ENCODE results near the gene SLC2A13.

SLC2A13 gene

GRCh38 chr12:39886106-39886505 is 219.8 kb downstream of the SLC2A13 start:
- no peak for TF ChIP-seq CEBPB (IDR thresholded peaks at IDR 0.05)
- TF ChIP-seq NFIC (IDR thresholded peaks at IDR 0.05) = no peak
- no peak for TF ChIP-seq FOXM1 (IDR thresholded peaks at IDR 0.05; ENCODE audit: borderline replicate concordance, low read depth)
- no peak for TF ChIP-seq TEAD4 (IDR thresholded peaks at IDR 0.05)
- no peak for TF ChIP-seq EP300 (IDR thresholded peaks at IDR 0.05; ENCODE audit: borderline replicate concordance)
- no peak for TF ChIP-seq USF1 (IDR thresholded peaks at IDR 0.05)
- no peak for TF ChIP-seq TCF12 (IDR thresholded peaks at IDR 0.05; ENCODE audit: low read depth)
- no peak for TF ChIP-seq CREB1 (IDR thresholded peaks at IDR 0.05; ENCODE audit: low read depth)
- no peak for TF ChIP-seq EGR1 (IDR thresholded peaks at IDR 0.05)
- TF ChIP-seq ZBTB7A (IDR thresholded peaks at IDR 0.05; ENCODE audit: low read depth) = no peak
- TF ChIP-seq REST (IDR thresholded peaks at IDR 0.05; ENCODE audit: low read depth) = no peak
- TF ChIP-seq YY1 (IDR thresholded peaks at IDR 0.05; ENCODE audit: low read depth) = no peak
- no peak for TF ChIP-seq MAX (IDR thresholded peaks at IDR 0.05)

- no peak for TF ChIP-seq RAD21 (IDR thresholded peaks at IDR 0.05; ENCODE audit: low read depth)
Observed at GRCh38 chr12:39884616-39885125, 221.2 kb downstream of the SLC2A13 start.

- TF ChIP-seq TAF1 (IDR thresholded peaks at IDR 0.05; ENCODE audit: low read depth) (no peak), ZBTB7A (IDR thresholded peaks at IDR 0.05; ENCODE audit: low read depth) (no peak), FOXM1 (IDR thresholded peaks at IDR 0.05; ENCODE audit: borderline replicate concordance, low read depth) (no peak), MAX (IDR thresholded peaks at IDR 0.05) (no peak), CEBPB (IDR thresholded peaks at IDR 0.05) (no peak), RAD21 (IDR thresholded peaks at IDR 0.05; ENCODE audit: low read depth) (no peak), USF1 (IDR thresholded peaks at IDR 0.05) (no peak), CREB1 (IDR thresholded peaks at IDR 0.05; ENCODE audit: low read depth) (no peak), TCF12 (IDR thresholded peaks at IDR 0.05; ENCODE audit: low read depth) (no peak), REST (IDR thresholded peaks at IDR 0.05; ENCODE audit: low read depth) (no peak), EP300 (IDR thresholded peaks at IDR 0.05; ENCODE audit: borderline replicate concordance) (no peak), TEAD4 (IDR thresholded peaks at IDR 0.05) (no peak)
Observed at GRCh38 chr12:39883411-39883810, 222.5 kb downstream of the SLC2A13 start.

- no peak for TF ChIP-seq TCF12 (IDR thresholded peaks at IDR 0.05; ENCODE audit: low read depth)
- no peak for TF ChIP-seq USF1 (IDR thresholded peaks at IDR 0.05)
- TF ChIP-seq NFIC (IDR thresholded peaks at IDR 0.05) = no peak
- TF ChIP-seq TEAD4 (IDR thresholded peaks at IDR 0.05) = no peak
- TF ChIP-seq RAD21 (IDR thresholded peaks at IDR 0.05; ENCODE audit: low read depth) = no peak
- TF ChIP-seq MAX (IDR thresholded peaks at IDR 0.05) = no peak
- no peak for TF ChIP-seq CEBPB (IDR thresholded peaks at IDR 0.05)
- no peak for TF ChIP-seq FOXM1 (IDR thresholded peaks at IDR 0.05; ENCODE audit: borderline replicate concordance, low read depth)
- TF ChIP-seq TAF1 (IDR thresholded peaks at IDR 0.05; ENCODE audit: low read depth) = no peak
- TF ChIP-seq EGR1 (IDR thresholded peaks at IDR 0.05) = no peak
- no peak for TF ChIP-seq EP300 (IDR thresholded peaks at IDR 0.05; ENCODE audit: borderline replicate concordance)
- no peak for TF ChIP-seq CREB1 (IDR thresholded peaks at IDR 0.05; ENCODE audit: low read depth)
- no peak for TF ChIP-seq REST (IDR thresholded peaks at IDR 0.05; ENCODE audit: low read depth)
- no peak for TF ChIP-seq ZBTB7A (IDR thresholded peaks at IDR 0.05; ENCODE audit: low read depth)
- TF ChIP-seq YY1 (IDR thresholded peaks at IDR 0.05; ENCODE audit: low read depth) = no peak
Observed at GRCh38 chr12:39878753-39879152, 227.1 kb downstream of the SLC2A13 start.
